Astrocyte of the cerebellum (primary cell): ENCODE measurements around the gene HCN4.

Source experiments
- DNase-seq: peaks from one replicate; pipeline ENCODE4 v3.0.0-alpha.2; 2011; ENCODE audit warnings: low read depth
- H3K4me3 ChIP-seq: 2 replicates; pipeline ENCODE4 v1.5.1; 2011; ENCODE audit warnings: mild to moderate bottlenecking, low read depth, low read length, moderate library complexity
- in situ Hi-C: cut with HindIII; loops from 2 replicates; pipeline ENCODE4 v1.10.0; 2017; ENCODE audit warnings: low sequenced_read_pairs
- TF ChIP-seq, protein P1 (sequence below): IDR thresholded peaks from 2 replicates; pipeline ENCODE4 v1.5.1; 2012; ENCODE audit warnings: low read length, low read depth, moderate library complexity, mild to moderate bottlenecking; ENCODE audit errors: missing control alignments

The HCN4 gene

DNA sequence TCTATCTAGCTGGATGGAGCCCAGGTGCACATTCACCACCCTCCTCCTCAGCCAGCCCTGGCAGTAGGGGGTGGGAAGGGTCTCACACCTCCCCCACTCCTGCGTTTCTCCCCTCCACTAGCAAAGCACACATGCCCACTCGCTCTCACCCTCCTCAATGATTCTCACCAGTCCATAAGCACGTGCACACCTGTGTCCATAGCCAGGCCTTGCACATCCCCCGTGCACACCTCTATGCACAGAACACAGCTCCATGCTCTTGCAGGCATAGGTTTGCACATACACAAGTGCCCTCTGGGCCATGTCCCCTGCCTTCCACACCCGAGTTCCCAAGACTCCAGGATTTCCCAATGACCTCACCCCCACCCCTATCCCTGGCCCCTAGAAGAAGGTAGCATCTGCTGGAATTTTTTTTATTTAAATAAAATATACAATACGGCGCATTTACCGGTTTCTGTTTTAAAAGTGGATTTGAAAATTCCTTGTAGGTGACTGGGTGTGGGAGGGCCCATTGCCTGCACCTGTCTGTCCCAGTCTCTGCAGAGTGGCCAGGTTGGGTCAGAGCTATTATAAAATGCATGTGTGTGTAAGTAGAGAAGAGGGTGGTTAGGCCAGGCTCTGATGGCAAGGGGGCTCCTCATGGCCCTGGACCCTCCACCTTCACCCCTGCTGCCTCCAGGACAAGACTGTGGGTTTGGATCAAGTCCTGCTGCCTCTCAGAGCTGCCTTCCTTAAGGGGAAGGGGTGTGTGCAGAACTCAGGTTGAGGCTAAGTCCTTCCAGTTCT, 49.1 kb downstream of the HCN4 start:
- DNase-seq: no peak
- H3K4me3 ChIP-seq: no peak overlapping the region
- TF ChIP-seq, protein P1, sequence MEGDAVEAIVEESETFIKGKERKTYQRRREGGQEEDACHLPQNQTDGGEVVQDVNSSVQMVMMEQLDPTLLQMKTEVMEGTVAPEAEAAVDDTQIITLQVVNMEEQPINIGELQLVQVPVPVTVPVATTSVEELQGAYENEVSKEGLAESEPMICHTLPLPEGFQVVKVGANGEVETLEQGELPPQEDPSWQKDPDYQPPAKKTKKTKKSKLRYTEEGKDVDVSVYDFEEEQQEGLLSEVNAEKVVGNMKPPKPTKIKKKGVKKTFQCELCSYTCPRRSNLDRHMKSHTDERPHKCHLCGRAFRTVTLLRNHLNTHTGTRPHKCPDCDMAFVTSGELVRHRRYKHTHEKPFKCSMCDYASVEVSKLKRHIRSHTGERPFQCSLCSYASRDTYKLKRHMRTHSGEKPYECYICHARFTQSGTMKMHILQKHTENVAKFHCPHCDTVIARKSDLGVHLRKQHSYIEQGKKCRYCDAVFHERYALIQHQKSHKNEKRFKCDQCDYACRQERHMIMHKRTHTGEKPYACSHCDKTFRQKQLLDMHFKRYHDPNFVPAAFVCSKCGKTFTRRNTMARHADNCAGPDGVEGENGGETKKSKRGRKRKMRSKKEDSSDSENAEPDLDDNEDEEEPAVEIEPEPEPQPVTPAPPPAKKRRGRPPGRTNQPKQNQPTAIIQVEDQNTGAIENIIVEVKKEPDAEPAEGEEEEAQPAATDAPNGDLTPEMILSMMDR: no peak
- in situ Hi-C loops: no loop called here

- TF ChIP-seq, protein P1: no peak
Measured at GRCh38 chr15:73318463-73319351, 50.1 kb downstream of the HCN4 start.

GRCh38 chr15:73317651-73318462, 50.9 kb downstream of the HCN4 start:
- in situ Hi-C loops: no loop called here
- no peak for DNase-seq
- TF ChIP-seq, protein P1: no peak

More at GRCh38 chr15:73318463-73319351, 50.1 kb downstream of the HCN4 start:
- no peak overlapping the region for H3K4me3 ChIP-seq
- in situ Hi-C loops: no loop called here
- no peak for DNase-seq

DNA sequence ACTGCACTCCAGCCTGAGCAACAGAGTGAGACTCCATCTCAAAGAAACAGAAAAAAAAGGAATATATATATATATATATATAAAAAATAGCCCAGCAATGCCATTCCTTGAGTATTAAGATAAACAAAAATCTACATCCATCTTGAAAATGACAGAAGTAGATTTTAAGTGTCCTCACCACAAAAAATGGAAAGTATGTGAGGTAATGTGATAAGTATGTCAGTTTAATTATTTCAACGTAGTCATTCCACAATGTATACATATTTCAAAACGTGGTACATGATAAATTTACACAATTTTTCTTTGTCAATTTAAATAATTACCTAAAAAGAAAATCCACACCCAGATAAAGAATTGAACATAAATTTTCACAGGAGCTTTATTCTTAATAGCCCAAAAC, 54.9 kb downstream of the HCN4 start:
- no peak overlapping the region for H3K4me3 ChIP-seq
- TF ChIP-seq, protein P1: no peak
- in situ Hi-C loops: no loop called here
- DNase-seq: no peak

More at GRCh38 chr15:73317651-73318462, 50.9 kb downstream of the HCN4 start:
- H3K4me3 ChIP-seq: no peak overlapping the region

DNA sequence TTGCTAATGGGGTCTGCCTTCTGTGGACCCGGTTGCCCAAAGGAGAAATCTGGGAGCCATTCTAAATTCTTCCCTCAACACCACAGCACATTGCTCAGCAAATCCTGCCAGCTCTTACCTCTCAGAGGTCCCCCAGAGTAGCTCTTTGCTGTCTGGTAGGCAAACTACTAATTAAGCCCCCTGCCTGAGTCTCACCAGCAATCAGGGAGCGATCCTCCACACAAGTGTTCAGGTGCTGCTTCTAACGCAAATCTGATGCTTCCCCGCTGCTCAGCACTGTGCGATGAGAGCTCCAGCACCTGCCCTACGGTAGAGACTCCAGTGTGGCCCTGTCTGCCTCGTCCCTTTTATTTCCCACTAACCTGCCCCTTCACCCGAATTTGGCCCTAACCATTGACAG, 60.5 kb downstream of the HCN4 start:
- no peak for DNase-seq
- TF ChIP-seq, protein P1: no peak
- in situ Hi-C loops: no loop called here
- no peak overlapping the region for H3K4me3 ChIP-seq
